Colonic mucosa (tissue), 4 donors: ENCODE results near the gene POLR3H. TPM values are rescaled to one million over a fixed set of nuclear protein-coding genes. Genes with fewer than 3 reads are reported as not detected.

Experiments
- DNase-seq: peaks from one replicate; pipeline ENCODE4 v3.0.0-alpha.2; 2020
- H3K27ac ChIP-seq: fragments of 200-600 bp; one replicate; pipeline ENCODE4 v1.8.0; 2021
- H3K27me3 ChIP-seq: fragments of 200-600 bp; one replicate; pipeline ENCODE4 v1.8.0; 2021
- H3K36me3 ChIP-seq: fragments of 200-600 bp; one replicate; pipeline ENCODE4 v1.8.0; 2021
- H3K4me1 ChIP-seq: fragments of 200-600 bp; one replicate; pipeline ENCODE4 v1.8.0; 2021; ENCODE audit warnings: mild to moderate bottlenecking
- H3K4me3 ChIP-seq: fragments of 200-600 bp; one replicate; pipeline ENCODE4 v1.8.0; 2021
- H3K9ac ChIP-seq, 2 donors: one replicate each; pipeline ENCODE4 v1.7.0; 2013; ENCODE audit warnings: control low read depth in 2 of 2, low read depth in 2 of 2, low read length in 2 of 2
- H3K9me3 ChIP-seq: fragments of 200-600 bp; one replicate; pipeline ENCODE4 v1.8.0; 2021
- CTCF ChIP-seq: fragments of 200-600 bp; IDR thresholded peaks from one replicate; pipeline ENCODE4 v1.8.0; 2022; ENCODE audit warnings: antibody characterized with exemption, mild to moderate bottlenecking
- intact Hi-C: fragments of 100-400 bp; cut with DNase I; formaldehyde crosslinking; loops from one replicate; pipeline ENCODE4 v1.14.1; 2022
- total RNA-seq, 2 donors: library from RNA; stranded (reverse); fragmentation: NEBNext Ultra II Directional in 1 of 2; extraction: Animal tissue kit (Norgen Biotek cat#: 25700) in 1 of 2; gene quantifications; one replicate each; pipeline ENCODE4 v1.2.1, GENCODE V29; 2021
- donor health status: healthy.
- donor health status: DM: no; HTN: no; CAD: no.
- donor health status: DM: no; HTN: no; CAD: no.

The POLR3H gene
- total RNA-seq, 2 donors from 2014 or later, result 9.2 to 20.0 TPM

- no peak overlapping the region for H3K27ac ChIP-seq
- intact Hi-C loops, result no loop called here
- H3K9me3 ChIP-seq, result no peaks in the 10 kb centered on the region
- no peaks in the 10 kb centered on the region for H3K27me3 ChIP-seq
- DNase-seq, result no peak
- no peak overlapping the region for H3K4me3 ChIP-seq
- no peaks in the 10 kb centered on the region for H3K4me1 ChIP-seq
- peaks cover 45% of the 10 kb centered on the region for H3K36me3 ChIP-seq
- no peak overlapping the region for H3K9ac ChIP-seq
- no peak for TF ChIP-seq CTCF
These were observed 15.2 kb downstream of the POLR3H start for GRCh38 chr22:41528938-41529561.

GRCh38 chr22:41528132-41528766 lies 16.0 kb downstream of the POLR3H start:
- Histone ChIP-seq H3K4me3 (no peak overlapping the region), H3K9me3 (no peaks in the 10 kb centered on the region), H3K9ac (no peak overlapping the region), H3K27me3 (no peaks in the 10 kb centered on the region), H3K36me3 (peaks cover 46% of the 10 kb centered on the region), H3K27ac (no peak overlapping the region), H3K4me1 (no peaks in the 10 kb centered on the region)
- DNase-seq, result no peak
- no peak for TF ChIP-seq CTCF
- intact Hi-C loops, result no loop called here

GRCh38 chr22:41526830-41527799 lies 17.2 kb downstream of the POLR3H start:
- H3K4me3 ChIP-seq, result no peak overlapping the region
- no peaks in the 10 kb centered on the region for H3K27me3 ChIP-seq
- no peaks in the 10 kb centered on the region for H3K4me1 ChIP-seq
- H3K36me3 ChIP-seq, result peaks cover 46% of the 10 kb centered on the region
- no peak overlapping the region for H3K9ac ChIP-seq
- H3K9me3 ChIP-seq, result no peaks in the 10 kb centered on the region
- intact Hi-C loops, result no loop called here
- peak; percentile 50 for DNase-seq
- TF ChIP-seq CTCF, result peak; percentile 86
- H3K27ac ChIP-seq, result no peak overlapping the region

GRCh38 chr22:41526226-41526829 lies 17.9 kb downstream of the POLR3H start:
- no peak for TF ChIP-seq CTCF

More at GRCh38 chr22:41526226-41526829, 17.9 kb downstream of the POLR3H start:
- no peak overlapping the region for H3K27ac ChIP-seq
- no peak for DNase-seq
- H3K4me3 ChIP-seq, result no peak overlapping the region
- H3K9ac ChIP-seq, result no peak overlapping the region
- no peaks in the 10 kb centered on the region for H3K4me1 ChIP-seq
- intact Hi-C loops, result no loop called here
- H3K9me3 ChIP-seq, result no peaks in the 10 kb centered on the region
- H3K36me3 ChIP-seq, result peaks cover 46% of the 10 kb centered on the region
- no peaks in the 10 kb centered on the region for H3K27me3 ChIP-seq
